Fibroblast of lung (primary cell): Measurements from ENCODE around the gene LDHA. TPM values are rescaled to one million over a fixed set of nuclear protein-coding genes. Genes with fewer than 3 reads are reported as not detected.

Experiments
- DNase-seq, 2 donors: peaks; one replicate each; pipeline versions ENCODE4 v3.0.0 to v3.0.0-alpha.2; 2010; ENCODE audit warnings: low read depth in 2 of 2
- H2AFZ ChIP-seq: 2 replicates; pipeline ENCODE4 v1.5.1; 2012; ENCODE audit warnings: low read length, control low read depth, inconsistent platforms
- H3K27ac ChIP-seq: 2 replicates; pipeline ENCODE4 v1.5.1; 2011; ENCODE audit warnings: low read length, control low read depth; ENCODE audit not compliant: insufficient read depth
- H3K27me3 ChIP-seq: 2 replicates; pipeline ENCODE4 v1.5.1; 2011; ENCODE audit warnings: mild to moderate bottlenecking, low read length; ENCODE audit not compliant: control insufficient read depth, insufficient read depth
- H3K36me3 ChIP-seq: 2 replicates; pipeline ENCODE4 v1.5.1; 2011; ENCODE audit warnings: low read length; ENCODE audit not compliant: control insufficient read depth, insufficient read depth
- H3K4me1 ChIP-seq: 2 replicates; pipeline ENCODE4 v1.5.1; 2011; ENCODE audit warnings: low read length; ENCODE audit not compliant: control insufficient read depth, insufficient read depth; ENCODE audit errors: extremely low read depth
- H3K4me2 ChIP-seq: 2 replicates; pipeline ENCODE4 v1.5.1; 2011; ENCODE audit warnings: low read length, control low read depth; ENCODE audit not compliant: insufficient read depth; ENCODE audit errors: extremely low read depth
- H3K4me3 ChIP-seq, 4 experiments: fragments of 200-600 bp in 1 of 4; sonication (generic) in 1 of 4; replicated peaks in 1 of 4; 2 replicates each; pipeline ENCODE4 v1.5.1; 2011 to 2016; ENCODE audit warnings: low read length in 4 of 4, low read depth in 3 of 4, mild to moderate bottlenecking in 3 of 4, control low read depth in 2 of 4, inconsistent platforms in 1 of 4, mixed read lengths in 1 of 4; ENCODE audit not compliant: insufficient read depth in 1 of 4; ENCODE audit errors: control extremely low read depth in 1 of 4
- H3K79me2 ChIP-seq: 2 replicates; pipeline ENCODE4 v1.5.1; 2012; ENCODE audit warnings: mild to moderate bottlenecking, low read length, inconsistent platforms; ENCODE audit not compliant: control insufficient read depth, insufficient read depth
- H3K9ac ChIP-seq: 2 replicates; pipeline ENCODE4 v1.5.1; 2011; ENCODE audit warnings: mild to moderate bottlenecking, low read length, control low read depth; ENCODE audit not compliant: insufficient read depth
- H3K9me3 ChIP-seq: 2 replicates; pipeline ENCODE4 v1.5.1; 2012; ENCODE audit warnings: low read depth, low read length; ENCODE audit not compliant: control insufficient read depth, insufficient read depth
- H4K20me1 ChIP-seq: 2 replicates; pipeline ENCODE4 v1.5.1; 2011; ENCODE audit warnings: low read length; ENCODE audit not compliant: control insufficient read depth, insufficient read depth; ENCODE audit errors: extremely low read depth
- CTCF ChIP-seq, 2 donors: IDR thresholded peaks in 1 of 2; conservative IDR thresholded peaks in 1 of 2; 1 replicate in 1 of 2; 2 replicates in 1 of 2; pipeline ENCODE4 v1.5.1; 2011 to 2012; ENCODE audit warnings: low read length in 2 of 2, control low read depth in 1 of 2, inconsistent platforms in 1 of 2, low read depth in 1 of 2, mild to moderate bottlenecking in 1 of 2
- EZH2 ChIP-seq: IDR thresholded peaks from 2 replicates; pipeline ENCODE4 v1.5.1; 2012; ENCODE audit warnings: low read length, control low read depth, mild to moderate bottlenecking; ENCODE audit errors: missing control alignments
- polyA plus RNA-seq, 2 donors: library from polyadenylated mRNA; depleted of rRNA in 1 of 2; stranded (reverse) in 1 of 2; unstranded in 1 of 2; fragments of >200 nt; gene quantifications; 2 replicates each; pipeline ENCODE4 v1.2.1, GENCODE V29; 2011 to 2012; ENCODE audit warnings: missing spikeins in 1 of 2
- total RNA-seq: library from RNA; depleted of rRNA; stranded (reverse); fragments of >200 nt; gene quantifications from 2 replicates; pipeline ENCODE4 v1.2.1, GENCODE V29; 2014

Gene LDHA
- total and polyA plus RNA-seq, 2 donors (not counting 1 experiment from before 2014, with no cell fraction given) = 202 to 1,626 TPM

DNA sequence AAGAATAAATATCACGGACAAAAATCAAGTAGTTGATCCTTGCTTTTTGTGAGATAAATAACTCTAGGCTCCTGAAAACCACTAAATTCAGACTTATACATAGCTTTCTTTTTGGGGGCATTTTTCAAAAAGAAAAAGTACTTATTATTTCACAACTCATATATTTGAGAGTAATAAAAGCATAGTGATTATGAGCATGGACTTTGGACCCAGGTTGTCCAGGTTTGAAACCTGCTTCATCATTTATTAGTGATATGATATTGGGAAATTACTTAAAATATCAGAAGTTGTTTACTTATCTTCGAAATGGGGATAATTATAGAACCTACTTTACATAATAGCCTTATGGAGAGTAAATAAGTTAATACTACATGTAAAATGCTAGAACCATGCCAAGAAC lies 44.3 kb downstream of the LDHA start:
- Histone ChIP-seq H3K36me3 (no peaks in the 10 kb centered on the region), H3K27me3 (no peaks in the 10 kb centered on the region), H3K4me2 (no peak overlapping the region), H3K9ac (no peak overlapping the region), H3K79me2 (no peaks in the 10 kb centered on the region), H3K4me3 (no peak overlapping the region), H3K4me1 (no peaks in the 10 kb centered on the region), H4K20me1 (no peaks in the 10 kb centered on the region), H3K9me3 (no peaks in the 10 kb centered on the region), H3K27ac (no peak overlapping the region), H2AFZ (no peak overlapping the region)
- TF ChIP-seq CTCF (conservative IDR thresholded peaks at IDR 0.05 in 1 of 2, IDR thresholded peaks at IDR 0.05 in 1 of 2; ENCODE audit: low read depth in 1 of 2, low read length in 2 of 2) (no peak), EZH2 (no peak)
- DNase-seq = no peak

GRCh38 chr11:18449251-18449650 lies 54.9 kb downstream of the LDHA start:
- no peaks in the 10 kb centered on the region for H3K36me3 ChIP-seq
- no peak overlapping the region for H3K4me3 ChIP-seq
- no peaks in the 10 kb centered on the region for H3K4me1 ChIP-seq
- TF ChIP-seq CTCF (conservative IDR thresholded peaks at IDR 0.05 in 1 of 2, IDR thresholded peaks at IDR 0.05 in 1 of 2; ENCODE audit: low read depth in 1 of 2, low read length in 2 of 2) = no peak
- no peak for TF ChIP-seq EZH2
- H4K20me1 ChIP-seq = no peaks in the 10 kb centered on the region
- no peaks in the 10 kb centered on the region for H3K27me3 ChIP-seq
- H3K9me3 ChIP-seq = no peaks in the 10 kb centered on the region
- no peak overlapping the region for H2AFZ ChIP-seq
- H3K27ac ChIP-seq = no peak overlapping the region
- no peak overlapping the region for H3K4me2 ChIP-seq
- no peak for DNase-seq
- H3K79me2 ChIP-seq = no peaks in the 10 kb centered on the region
- H3K9ac ChIP-seq = no peak overlapping the region

DNA sequence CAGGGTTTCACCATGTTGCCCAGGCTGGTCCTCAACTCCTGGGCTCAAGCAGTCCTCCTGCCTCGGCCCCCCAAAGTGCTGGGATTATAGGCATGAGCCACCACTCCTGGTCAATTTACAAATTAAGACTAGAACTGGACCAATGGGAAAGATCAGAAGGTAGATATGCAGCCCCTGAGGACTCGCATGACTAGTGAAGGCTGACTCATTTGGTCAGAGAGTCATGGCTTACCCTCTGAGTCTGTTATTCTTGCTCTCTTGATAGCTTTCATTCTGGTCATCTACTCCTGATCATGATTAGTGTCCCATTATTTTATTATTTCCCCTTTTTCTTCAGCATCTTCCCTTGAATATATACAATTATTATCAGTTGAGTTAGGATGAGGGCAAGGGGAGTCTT lies 58.6 kb downstream of the LDHA start:
- no peak overlapping the region for H3K27ac ChIP-seq
- no peak overlapping the region for H2AFZ ChIP-seq
- no peaks in the 10 kb centered on the region for H3K79me2 ChIP-seq
- H3K4me2 ChIP-seq = no peak overlapping the region
- no peak for TF ChIP-seq EZH2
- TF ChIP-seq CTCF (conservative IDR thresholded peaks at IDR 0.05 in 1 of 2, IDR thresholded peaks at IDR 0.05 in 1 of 2; ENCODE audit: low read depth in 1 of 2, low read length in 2 of 2) = no peak
- peak in 1 of 2 donors; percentile 28 for DNase-seq
- H4K20me1 ChIP-seq = no peaks in the 10 kb centered on the region
- H3K4me1 ChIP-seq = no peaks in the 10 kb centered on the region
- no peaks in the 10 kb centered on the region for H3K27me3 ChIP-seq
- no peak overlapping the region for H3K4me3 ChIP-seq
- H3K9me3 ChIP-seq = no peaks in the 10 kb centered on the region
- H3K9ac ChIP-seq = no peak overlapping the region
- no peaks in the 10 kb centered on the region for H3K36me3 ChIP-seq
